T-helper 1 cell (primary cell): ENCODE measurements around the gene FPGS.

Source experiments
- DNase-seq, 5 donors: peaks; one replicate each; pipeline ENCODE4 v3.0.0-alpha.2; 2012 to 2020

The FPGS gene

DNA sequence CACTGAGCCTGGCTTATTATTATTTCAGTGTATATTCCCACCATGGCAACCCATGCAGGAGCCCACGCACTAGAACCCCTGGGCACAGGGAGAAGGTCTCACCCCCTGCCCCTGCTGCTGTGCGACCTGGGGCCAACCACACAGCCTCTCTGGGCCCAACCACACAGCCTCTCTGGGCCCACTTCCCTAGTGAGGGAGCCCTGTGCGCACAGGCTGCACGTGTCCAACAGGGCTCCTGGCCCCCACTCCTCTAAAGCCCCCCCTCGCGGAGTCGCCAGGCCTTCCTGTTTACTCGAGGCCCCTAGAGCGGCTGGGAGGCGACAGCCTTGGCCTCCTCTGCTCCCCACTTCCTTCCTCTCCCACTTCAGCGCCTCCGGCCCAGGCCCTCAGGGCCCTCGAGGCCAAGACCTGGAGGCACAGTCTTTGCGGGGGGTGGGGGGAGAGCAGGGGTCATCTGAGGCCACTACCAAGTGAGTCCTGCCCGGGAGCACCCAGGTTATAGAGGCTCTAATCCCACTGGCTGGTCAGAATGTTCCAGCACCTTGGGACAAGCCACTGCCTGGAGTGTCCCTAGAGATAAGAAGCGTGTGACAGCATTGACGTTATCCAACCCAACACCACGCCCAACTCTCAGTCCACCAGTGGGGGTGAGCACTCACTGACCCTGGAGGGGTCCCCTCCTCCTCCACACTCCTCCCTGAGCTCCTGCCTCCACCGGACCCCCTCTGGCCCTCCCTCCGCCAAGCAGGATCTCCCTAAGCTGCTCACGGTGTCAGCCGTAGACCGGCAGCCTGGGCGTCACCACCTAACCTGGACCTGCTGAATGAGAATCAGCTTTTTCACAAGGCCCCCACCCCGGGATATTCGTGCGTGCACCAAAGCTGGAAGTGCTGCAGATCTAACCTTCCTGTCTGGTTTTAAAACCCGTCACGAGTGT, 59.7 kb downstream of the FPGS start:
- peak in 4 of 5 donors; percentile 11 to 58 (median 34) for DNase-seq

- no peak for DNase-seq
Observed at GRCh38 chr9:127863191-127863621, 60.5 kb downstream of the FPGS start.
